Calu3 (cell line): ENCODE measurements around the gene KIF26B. TPM values are rescaled to one million over a fixed set of nuclear protein-coding genes. Genes with fewer than 3 reads are reported as not detected.

Experiments used
- BruUV-seq: library from RNA; stranded (reverse); fragments of 400-500 nt; replicated peaks from 2 replicates; lab custom pipeline; 2021; lab: Mats Ljungman, UMichigan
- CTCF ChIA-PET: fragments of 300-600 bp; sonication (Branson Sonifier 250); formaldehyde crosslinking; loops from one replicate; lab custom pipeline; 2022; ENCODE audit warnings: antibody characterized with exemption; lab: Charles Lee
- DNase-seq: peaks from one replicate; pipeline ENCODE4 v3.0.0; 2022
- H3K27ac Mint-ChIP-seq: one replicate; pipeline ENCODE4 v1.8.0; 2022; ENCODE audit warnings: mixed read lengths; ENCODE audit not compliant: unreplicated experiment
- H3K27me3 Mint-ChIP-seq: one replicate; pipeline ENCODE4 v1.8.0; 2022; ENCODE audit warnings: mixed read lengths; ENCODE audit not compliant: unreplicated experiment
- H3K36me3 Mint-ChIP-seq: one replicate; pipeline ENCODE4 v1.8.0; 2022; ENCODE audit warnings: mild to moderate bottlenecking, moderate library complexity, mixed read lengths; ENCODE audit not compliant: insufficient read depth, unreplicated experiment
- H3K4me1 Mint-ChIP-seq: one replicate; pipeline ENCODE4 v1.8.0; 2022; ENCODE audit warnings: mild to moderate bottlenecking, low read depth, mixed read lengths; ENCODE audit not compliant: unreplicated experiment
- H3K4me3 Mint-ChIP-seq: one replicate; pipeline ENCODE4 v1.8.0; 2022; ENCODE audit warnings: mild to moderate bottlenecking, low read depth, moderate library complexity, mixed read lengths; ENCODE audit not compliant: unreplicated experiment
- H3K9me3 Mint-ChIP-seq: one replicate; pipeline ENCODE4 v1.8.0; 2022; ENCODE audit warnings: low read depth, mixed read lengths; ENCODE audit not compliant: unreplicated experiment
- CTCF ChIP-seq: fragments of 200-600 bp; IDR thresholded peaks from one replicate; pipeline ENCODE4 v1.8.0; 2022; ENCODE audit warnings: antibody characterized with exemption; ENCODE audit not compliant: unreplicated experiment
- intact Hi-C: fragments of 100-400 bp; cut with micrococcal nuclease; formaldehyde crosslinking; loops from one replicate; pipeline ENCODE4 v1.10.0; 2022; ENCODE audit not compliant: unreplicated experiment
- total RNA-seq: library from RNA; stranded (reverse); gene quantifications from 2 replicates; pipeline ENCODE4 v1.2.3, GENCODE V29; 2022

Gene KIF26B
- total RNA-seq, 1 experiment from 2014 or later, result 1.1 TPM

GRCh38 chr1:245441689-245442088 lies 286.9 kb downstream of the KIF26B start:
- no peak overlapping the region for H3K27ac Mint-ChIP-seq
- TF ChIP-seq CTCF, result no peak
- peaks cover 25% of the 10 kb centered on the region for H3K27me3 Mint-ChIP-seq
- CTCF ChIA-PET, result no interaction called here
- BruUV-seq, result no TSS peak
- H3K36me3 Mint-ChIP-seq, result no peaks in the 10 kb centered on the region
- H3K4me1 Mint-ChIP-seq, result no peaks in the 10 kb centered on the region
- intact Hi-C loops, result no loop called here
- H3K9me3 Mint-ChIP-seq, result peaks cover 10% of the 10 kb centered on the region
- no peak overlapping the region for H3K4me3 Mint-ChIP-seq
- DNase-seq, result no peak

GRCh38 chr1:245444147-245444828 lies 289.5 kb downstream of the KIF26B start:
- Mint-ChIP-seq H3K27me3 (peaks cover 25% of the 10 kb centered on the region), H3K4me1 (no peaks in the 10 kb centered on the region), H3K27ac (no peak overlapping the region), H3K4me3 (no peak overlapping the region), H3K36me3 (no peaks in the 10 kb centered on the region), H3K9me3 (peaks cover 10% of the 10 kb centered on the region)
- DNase-seq, result no peak
- intact Hi-C loops, result no loop called here
- no TSS peak for BruUV-seq
- no peak for TF ChIP-seq CTCF
- CTCF ChIA-PET, result no interaction called here

- CTCF ChIA-PET, result no interaction called here
- Mint-ChIP-seq H3K27me3 (peaks cover 25% of the 10 kb centered on the region), H3K27ac (no peak overlapping the region), H3K4me3 (no peak overlapping the region), H3K9me3 (peaks cover 10% of the 10 kb centered on the region), H3K4me1 (no peaks in the 10 kb centered on the region), H3K36me3 (no peaks in the 10 kb centered on the region)
- intact Hi-C loops, result no loop called here
- no peak for TF ChIP-seq CTCF
- DNase-seq, result no peak
- BruUV-seq, result no TSS peak
Observed at GRCh38 chr1:245444945-245445344, 290.2 kb downstream of the KIF26B start.

- Mint-ChIP-seq H3K27ac (no peak overlapping the region), H3K27me3 (peaks cover 5% of the 10 kb centered on the region), H3K9me3 (peaks cover 8% of the 10 kb centered on the region), H3K4me1 (no peaks in the 10 kb centered on the region), H3K36me3 (no peaks in the 10 kb centered on the region), H3K4me3 (no peak overlapping the region)
- BruUV-seq, result no TSS peak
- intact Hi-C loops, result no loop called here
- no peak for DNase-seq
- CTCF ChIA-PET, result no interaction called here
- TF ChIP-seq CTCF, result no peak
Observed at GRCh38 chr1:245448531-245448930, 293.7 kb downstream of the KIF26B start.
